C4-2B (cell line): ENCODE data around the gene BEX4.

Source experiments
- H3K27ac ChIP-seq: fragments of 450-650 bp; 2 replicates; pipeline ENCODE4 v1.5.1; 2017
- ZFX ChIP-seq: fragments of 450-650 bp; IDR thresholded peaks from 2 replicates; pipeline ENCODE4 v1.6.1; 2017
- TF ChIP-seq, protein P1 (sequence below): fragments of 450-650 bp; conservative IDR thresholded peaks from 2 replicates; pipeline ENCODE4 v1.5.1; 2017; ENCODE audit warnings: mild to moderate bottlenecking

The BEX4 gene

DNA sequence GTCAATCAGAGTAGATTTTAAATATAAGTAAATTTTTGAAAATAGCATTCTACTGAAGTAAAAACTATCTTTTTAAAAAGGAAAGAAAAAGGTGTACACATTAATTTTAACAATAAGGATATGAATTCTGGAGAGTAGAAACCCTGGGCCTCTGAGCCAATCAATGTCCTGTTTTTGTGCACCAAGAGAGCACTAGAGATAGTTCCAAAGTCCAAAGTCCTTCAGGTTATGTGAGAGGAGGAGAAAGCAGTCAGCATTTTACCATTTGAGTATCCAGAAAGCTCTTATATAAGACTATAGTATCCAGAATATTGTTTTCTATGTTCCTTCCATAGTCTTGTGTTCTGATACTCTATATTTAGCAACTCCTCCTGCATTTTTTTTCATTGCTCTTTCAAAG lies 43.4 kb downstream of the BEX4 start:
- no peak overlapping the region for H3K27ac ChIP-seq
- TF ChIP-seq ZFX, result no peak
- TF ChIP-seq, protein P1, sequence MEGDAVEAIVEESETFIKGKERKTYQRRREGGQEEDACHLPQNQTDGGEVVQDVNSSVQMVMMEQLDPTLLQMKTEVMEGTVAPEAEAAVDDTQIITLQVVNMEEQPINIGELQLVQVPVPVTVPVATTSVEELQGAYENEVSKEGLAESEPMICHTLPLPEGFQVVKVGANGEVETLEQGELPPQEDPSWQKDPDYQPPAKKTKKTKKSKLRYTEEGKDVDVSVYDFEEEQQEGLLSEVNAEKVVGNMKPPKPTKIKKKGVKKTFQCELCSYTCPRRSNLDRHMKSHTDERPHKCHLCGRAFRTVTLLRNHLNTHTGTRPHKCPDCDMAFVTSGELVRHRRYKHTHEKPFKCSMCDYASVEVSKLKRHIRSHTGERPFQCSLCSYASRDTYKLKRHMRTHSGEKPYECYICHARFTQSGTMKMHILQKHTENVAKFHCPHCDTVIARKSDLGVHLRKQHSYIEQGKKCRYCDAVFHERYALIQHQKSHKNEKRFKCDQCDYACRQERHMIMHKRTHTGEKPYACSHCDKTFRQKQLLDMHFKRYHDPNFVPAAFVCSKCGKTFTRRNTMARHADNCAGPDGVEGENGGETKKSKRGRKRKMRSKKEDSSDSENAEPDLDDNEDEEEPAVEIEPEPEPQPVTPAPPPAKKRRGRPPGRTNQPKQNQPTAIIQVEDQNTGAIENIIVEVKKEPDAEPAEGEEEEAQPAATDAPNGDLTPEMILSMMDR, result no peak
